A549 (cell line): ENCODE results near the gene IFI6.

Experiments
- CEBPB ChIP-seq, 2 experiments: fragments of >200 bp in 1 of 2; sonication (Bioruptor Twin) in 1 of 2; formaldehyde crosslinking in 1 of 2; IDR thresholded peaks; 2 replicates each; pipeline ENCODE4 v1.6.1; 2012 to 2016
- CTCF ChIP-seq: fragments of >200 bp; sonication (Bioruptor Twin); formaldehyde crosslinking; IDR thresholded peaks from 3 replicates; pipeline ENCODE4 v1.5.1; 2016
- EHMT2 ChIP-seq: fragments of 200-600 bp; sonication (generic); IDR thresholded peaks from 2 replicates; pipeline ENCODE4 v1.6.1; 2016; ENCODE audit warnings: antibody characterized with exemption, low read depth, mild to moderate bottlenecking, moderate library complexity
- EP300 ChIP-seq, 2 experiments: fragments of >200 bp; sonication (Bioruptor Twin); formaldehyde crosslinking; IDR thresholded peaks; 2 replicates in 1 of 2; 3 replicates in 1 of 2; pipeline ENCODE4 v1.6.1; 2016 to 2017
- MYC ChIP-seq: IDR thresholded peaks from 2 replicates; pipeline ENCODE4 v1.6.1; 2012; ENCODE audit warnings: mild to moderate bottlenecking, inconsistent platforms, low read length, improper control_type of control experiment, borderline replicate concordance
- NFE2L2 ChIP-seq: fragments of 150-350 bp; conservative IDR thresholded peaks from 2 replicates; pipeline ENCODE4 v1.6.1; 2014; ENCODE audit warnings: low read length
- PBX3 ChIP-seq: IDR thresholded peaks from 2 replicates; pipeline ENCODE4 v1.6.1; 2012
- POLR2A ChIP-seq: IDR thresholded peaks from 2 replicates; pipeline ENCODE4 v1.6.1; 2012; ENCODE audit warnings: mild to moderate bottlenecking, low read length
- POLR2AphosphoS2 ChIP-seq: conservative IDR thresholded peaks from 2 replicates; pipeline ENCODE4 v1.6.1; 2012; ENCODE audit warnings: low read length, improper control_type of control experiment, inconsistent platforms
- RAD21 ChIP-seq, 2 experiments: fragments of >200 bp in 1 of 2; sonication (Bioruptor Twin) in 1 of 2; formaldehyde crosslinking in 1 of 2; IDR thresholded peaks in 1 of 2; conservative IDR thresholded peaks in 1 of 2; 2 replicates in 1 of 2; 3 replicates in 1 of 2; pipeline ENCODE4 v1.6.1; 2012 to 2018; ENCODE audit warnings: inconsistent platforms in 1 of 2
- SMC3 ChIP-seq: fragments of >200 bp; sonication (Bioruptor Twin); formaldehyde crosslinking; IDR thresholded peaks from 3 replicates; pipeline ENCODE4 v1.6.1; 2018; ENCODE audit warnings: inconsistent platforms

GRCh38 chr1:27672750-27673112 is 739 bp upstream of the IFI6 start:
- no peak for TF ChIP-seq NFE2L2
- no peak for TF ChIP-seq CTCF
- TF ChIP-seq RAD21 (conservative IDR thresholded peaks at IDR 0.05 in 1 of 2, IDR thresholded peaks at IDR 0.05 in 1 of 2): no peak
- no peak for TF ChIP-seq SMC3
- no peak for TF ChIP-seq EP300 (IDR thresholded peaks at IDR 0.05)
- TF ChIP-seq POLR2A: no peak
- TF ChIP-seq MYC: no peak
- no peak for TF ChIP-seq EHMT2
- TF ChIP-seq POLR2AphosphoS2: no peak
- TF ChIP-seq CEBPB (IDR thresholded peaks at IDR 0.05): no peak
- TF ChIP-seq PBX3: no peak
